K562 (cell line): ENCODE results near the gene ENTPD5.
"Not testable (repeated sequence)": the region's sequence is repeated elsewhere in the genome, so short reads cannot be mapped to it uniquely, and the experiment has no call there.

Experiments used
- ELF2 ChIP-seq: fragments of 250-450 bp; sonication (Bioruptor Pico); IDR thresholded peaks from 2 replicates; pipeline ENCODE4 v1.5.0; 2021; ENCODE audit warnings: mild to moderate bottlenecking
- EZH2 ChIP-seq: IDR thresholded peaks from 2 replicates; pipeline ENCODE4 v1.6.1; 2012; ENCODE audit warnings: low read depth, mild to moderate bottlenecking, inconsistent platforms, low read length, borderline replicate concordance
- GABPB1 ChIP-seq: sonication (generic); formaldehyde crosslinking; IDR thresholded peaks from 2 replicates; pipeline ENCODE4 v1.8.0; 2022; ENCODE audit warnings: mild to moderate bottlenecking, missing genetic modification reagents
- KAT7 ChIP-seq: sonication (generic); formaldehyde crosslinking; IDR thresholded peaks from 2 replicates; pipeline ENCODE4 v1.8.0; 2022; ENCODE audit warnings: missing genetic modification reagents, mild to moderate bottlenecking, borderline replicate concordance
- MAFK ChIP-seq: IDR thresholded peaks from 2 replicates; pipeline ENCODE4 v1.6.1; 2011; ENCODE audit warnings: low read length, improper control_type of control experiment
- NR2C1 ChIP-seq, 2 experiments: fragments of 450-650 bp; IDR thresholded peaks; 2 replicates each; pipeline ENCODE4 v1.6.1; 2017; ENCODE audit warnings: mild to moderate bottlenecking in 2 of 2, antibody characterized with exemption in 1 of 2, inconsistent platforms in 1 of 2, missing compliant biosample characterization in 1 of 2, missing genetic modification characterization in 1 of 2
- SMARCB1 ChIP-seq: IDR thresholded peaks from 2 replicates; pipeline ENCODE4 v1.6.1; 2011; ENCODE audit warnings: improper control_type of control experiment, low read depth; ENCODE audit not compliant: insufficient read length
- TAF1 ChIP-seq: IDR thresholded peaks from 2 replicates; pipeline ENCODE4 v1.6.1; 2011; ENCODE audit warnings: mild to moderate bottlenecking, low read length, moderate library complexity; ENCODE audit not compliant: insufficient read depth, control insufficient read depth, severe bottlenecking; ENCODE audit errors: extremely low read depth
- TARDBP ChIP-seq: fragments of 450-650 bp; IDR thresholded peaks from 2 replicates; pipeline ENCODE4 v1.6.1; 2016
- TEAD1 ChIP-seq, 2 experiments: fragments of 450-650 bp in 1 of 2; sonication (generic) in 1 of 2; formaldehyde crosslinking; IDR thresholded peaks; 2 replicates each; pipeline versions ENCODE4 v1.4.0 to v1.8.0; 2020 to 2022; ENCODE audit warnings: mild to moderate bottlenecking in 2 of 2, missing genetic modification reagents in 1 of 2
- TF ChIP-seq, protein P1 (sequence below), 3 experiments: IDR thresholded peaks in 2 of 3; conservative IDR thresholded peaks in 1 of 3; 2 replicates each; pipeline ENCODE4 v1.5.1; 2011 to 2012; ENCODE audit warnings: low read length in 3 of 3, mild to moderate bottlenecking in 3 of 3, control low read depth in 2 of 3, improper control_type of control experiment in 1 of 3, inconsistent platforms in 1 of 3, low read depth in 1 of 3, mixed read lengths in 1 of 3, moderate library complexity in 1 of 3; ENCODE audit not compliant: insufficient read depth in 2 of 3

- not testable (repeated sequence) for TF ChIP-seq EZH2; TARDBP; MAFK; TAF1; GABPB1 (CRISPR knock-in tag); KAT7 (CRISPR knock-in tag); NR2C1 (IDR thresholded peaks at IDR 0.05); NR2C1 (tag; IDR thresholded peaks at IDR 0.05); SMARCB1; ELF2 (CRISPR knock-in tag); TEAD1 (CRISPR knock-in tag; IDR thresholded peaks at IDR 0.05)
- TF ChIP-seq, protein P1, sequence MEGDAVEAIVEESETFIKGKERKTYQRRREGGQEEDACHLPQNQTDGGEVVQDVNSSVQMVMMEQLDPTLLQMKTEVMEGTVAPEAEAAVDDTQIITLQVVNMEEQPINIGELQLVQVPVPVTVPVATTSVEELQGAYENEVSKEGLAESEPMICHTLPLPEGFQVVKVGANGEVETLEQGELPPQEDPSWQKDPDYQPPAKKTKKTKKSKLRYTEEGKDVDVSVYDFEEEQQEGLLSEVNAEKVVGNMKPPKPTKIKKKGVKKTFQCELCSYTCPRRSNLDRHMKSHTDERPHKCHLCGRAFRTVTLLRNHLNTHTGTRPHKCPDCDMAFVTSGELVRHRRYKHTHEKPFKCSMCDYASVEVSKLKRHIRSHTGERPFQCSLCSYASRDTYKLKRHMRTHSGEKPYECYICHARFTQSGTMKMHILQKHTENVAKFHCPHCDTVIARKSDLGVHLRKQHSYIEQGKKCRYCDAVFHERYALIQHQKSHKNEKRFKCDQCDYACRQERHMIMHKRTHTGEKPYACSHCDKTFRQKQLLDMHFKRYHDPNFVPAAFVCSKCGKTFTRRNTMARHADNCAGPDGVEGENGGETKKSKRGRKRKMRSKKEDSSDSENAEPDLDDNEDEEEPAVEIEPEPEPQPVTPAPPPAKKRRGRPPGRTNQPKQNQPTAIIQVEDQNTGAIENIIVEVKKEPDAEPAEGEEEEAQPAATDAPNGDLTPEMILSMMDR (IDR thresholded peaks at IDR 0.05 in 2 of 3, conservative IDR thresholded peaks at IDR 0.05 in 1 of 3; ENCODE audit: insufficient read depth in 2 of 3, low read depth in 1 of 3, low read length in 3 of 3) = not testable (repeated sequence)
Measured at GRCh38 chr14:73988656-73989055, 30.4 kb downstream of the ENTPD5 start.
